ENCODE results near the gene TMEM212. TPM values are rescaled to one million over a fixed set of nuclear protein-coding genes. Genes with fewer than 3 reads are reported as not detected.

Gene TMEM212
- total and polyA plus RNA-seq, 2 of the 13 experiments (the other 11 are each of a cell fraction or from before 2014, with no cell fraction given), result not detected

- TF ChIP-seq, protein P1, sequence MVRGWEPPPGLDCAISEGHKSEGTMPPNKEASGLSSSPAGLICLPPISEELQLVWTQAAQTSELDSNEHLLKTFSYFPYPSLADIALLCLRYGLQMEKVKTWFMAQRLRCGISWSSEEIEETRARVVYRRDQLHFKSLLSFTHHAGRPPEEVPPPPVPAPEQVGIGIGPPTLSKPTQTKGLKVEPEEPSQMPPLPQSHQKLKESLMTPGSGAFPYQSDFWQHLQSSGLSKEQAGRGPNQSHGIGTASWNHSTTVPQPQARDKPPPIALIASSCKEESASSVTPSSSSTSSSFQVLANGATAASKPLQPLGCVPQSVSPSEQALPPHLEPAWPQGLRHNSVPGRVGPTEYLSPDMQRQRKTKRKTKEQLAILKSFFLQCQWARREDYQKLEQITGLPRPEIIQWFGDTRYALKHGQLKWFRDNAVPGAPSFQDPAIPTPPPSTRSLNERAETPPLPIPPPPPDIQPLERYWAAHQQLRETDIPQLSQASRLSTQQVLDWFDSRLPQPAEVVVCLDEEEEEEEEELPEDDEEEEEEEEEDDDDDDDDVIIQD (CRISPR knock-in tag; IDR thresholded peaks at IDR 0.05; ENCODE audit: low read depth), result 0 out of 2 replicates have a peak, but pooled peaks have one; percentile 27
- TF ChIP-seq, protein P2, sequence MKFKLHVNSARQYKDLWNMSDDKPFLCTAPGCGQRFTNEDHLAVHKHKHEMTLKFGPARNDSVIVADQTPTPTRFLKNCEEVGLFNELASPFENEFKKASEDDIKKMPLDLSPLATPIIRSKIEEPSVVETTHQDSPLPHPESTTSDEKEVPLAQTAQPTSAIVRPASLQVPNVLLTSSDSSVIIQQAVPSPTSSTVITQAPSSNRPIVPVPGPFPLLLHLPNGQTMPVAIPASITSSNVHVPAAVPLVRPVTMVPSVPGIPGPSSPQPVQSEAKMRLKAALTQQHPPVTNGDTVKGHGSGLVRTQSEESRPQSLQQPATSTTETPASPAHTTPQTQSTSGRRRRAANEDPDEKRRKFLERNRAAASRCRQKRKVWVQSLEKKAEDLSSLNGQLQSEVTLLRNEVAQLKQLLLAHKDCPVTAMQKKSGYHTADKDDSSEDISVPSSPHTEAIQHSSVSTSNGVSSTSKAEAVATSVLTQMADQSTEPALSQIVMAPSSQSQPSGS (CRISPR knock-in tag; IDR thresholded peaks at IDR 0.05), result no peak
- no peak for TF ChIP-seq KLF6 (CRISPR knock-in tag; IDR thresholded peaks at IDR 0.05)
- no peak for TF ChIP-seq HNRNPLL (IDR thresholded peaks at IDR 0.05; ENCODE audit: low read depth, low read length, poor library complexity, severe bottlenecking)
- TF ChIP-seq SCMH1 (CRISPR knock-in tag; IDR thresholded peaks at IDR 0.05; ENCODE audit: borderline replicate concordance), result no peak
- no peak for TF ChIP-seq SIN3B (IDR thresholded peaks at IDR 0.05; ENCODE audit: low read length)
- TF ChIP-seq, protein P3, sequence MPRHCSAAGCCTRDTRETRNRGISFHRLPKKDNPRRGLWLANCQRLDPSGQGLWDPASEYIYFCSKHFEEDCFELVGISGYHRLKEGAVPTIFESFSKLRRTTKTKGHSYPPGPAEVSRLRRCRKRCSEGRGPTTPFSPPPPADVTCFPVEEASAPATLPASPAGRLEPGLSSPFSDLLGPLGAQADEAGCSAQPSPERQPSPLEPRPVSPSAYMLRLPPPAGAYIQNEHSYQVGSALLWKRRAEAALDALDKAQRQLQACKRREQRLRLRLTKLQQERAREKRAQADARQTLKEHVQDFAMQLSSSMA (CRISPR knock-in tag; IDR thresholded peaks at IDR 0.05), result no peak
- no peak for TF ChIP-seq DBP (CRISPR knock-in tag; IDR thresholded peaks at IDR 0.05; ENCODE audit: not compliant biosample characterization)
- TF ChIP-seq ZNF367 (CRISPR knock-in tag; IDR thresholded peaks at IDR 0.05; ENCODE audit: borderline replicate concordance), result no peak
- no peak for TF ChIP-seq KLF16 (CRISPR knock-in tag; IDR thresholded peaks at IDR 0.05)
- TF ChIP-seq, protein P4, sequence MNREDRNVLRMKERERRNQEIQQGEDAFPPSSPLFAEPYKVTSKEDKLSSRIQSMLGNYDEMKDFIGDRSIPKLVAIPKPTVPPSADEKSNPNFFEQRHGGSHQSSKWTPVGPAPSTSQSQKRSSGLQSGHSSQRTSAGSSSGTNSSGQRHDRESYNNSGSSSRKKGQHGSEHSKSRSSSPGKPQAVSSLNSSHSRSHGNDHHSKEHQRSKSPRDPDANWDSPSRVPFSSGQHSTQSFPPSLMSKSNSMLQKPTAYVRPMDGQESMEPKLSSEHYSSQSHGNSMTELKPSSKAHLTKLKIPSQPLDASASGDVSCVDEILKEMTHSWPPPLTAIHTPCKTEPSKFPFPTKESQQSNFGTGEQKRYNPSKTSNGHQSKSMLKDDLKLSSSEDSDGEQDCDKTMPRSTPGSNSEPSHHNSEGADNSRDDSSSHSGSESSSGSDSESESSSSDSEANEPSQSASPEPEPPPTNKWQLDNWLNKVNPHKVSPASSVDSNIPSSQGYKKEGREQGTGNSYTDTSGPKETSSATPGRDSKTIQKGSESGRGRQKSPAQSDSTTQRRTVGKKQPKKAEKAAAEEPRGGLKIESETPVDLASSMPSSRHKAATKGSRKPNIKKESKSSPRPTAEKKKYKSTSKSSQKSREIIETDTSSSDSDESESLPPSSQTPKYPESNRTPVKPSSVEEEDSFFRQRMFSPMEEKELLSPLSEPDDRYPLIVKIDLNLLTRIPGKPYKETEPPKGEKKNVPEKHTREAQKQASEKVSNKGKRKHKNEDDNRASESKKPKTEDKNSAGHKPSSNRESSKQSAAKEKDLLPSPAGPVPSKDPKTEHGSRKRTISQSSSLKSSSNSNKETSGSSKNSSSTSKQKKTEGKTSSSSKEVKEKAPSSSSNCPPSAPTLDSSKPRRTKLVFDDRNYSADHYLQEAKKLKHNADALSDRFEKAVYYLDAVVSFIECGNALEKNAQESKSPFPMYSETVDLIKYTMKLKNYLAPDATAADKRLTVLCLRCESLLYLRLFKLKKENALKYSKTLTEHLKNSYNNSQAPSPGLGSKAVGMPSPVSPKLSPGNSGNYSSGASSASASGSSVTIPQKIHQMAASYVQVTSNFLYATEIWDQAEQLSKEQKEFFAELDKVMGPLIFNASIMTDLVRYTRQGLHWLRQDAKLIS (CRISPR knock-in tag; IDR thresholded peaks at IDR 0.05), result no peak
- TF ChIP-seq CEBPB (IDR thresholded peaks at IDR 0.05; ENCODE audit: borderline replicate concordance, low read depth, low read length), result no peak
- no peak for TF ChIP-seq TRIM22 (IDR thresholded peaks at IDR 0.05)
- TF ChIP-seq ZBTB3 (CRISPR knock-in tag; IDR thresholded peaks at IDR 0.05; ENCODE audit: borderline replicate concordance, low read depth), result no peak
- TF ChIP-seq HOXA7 (CRISPR knock-in tag; IDR thresholded peaks at IDR 0.05), result no peak
- TF ChIP-seq, protein P5, sequence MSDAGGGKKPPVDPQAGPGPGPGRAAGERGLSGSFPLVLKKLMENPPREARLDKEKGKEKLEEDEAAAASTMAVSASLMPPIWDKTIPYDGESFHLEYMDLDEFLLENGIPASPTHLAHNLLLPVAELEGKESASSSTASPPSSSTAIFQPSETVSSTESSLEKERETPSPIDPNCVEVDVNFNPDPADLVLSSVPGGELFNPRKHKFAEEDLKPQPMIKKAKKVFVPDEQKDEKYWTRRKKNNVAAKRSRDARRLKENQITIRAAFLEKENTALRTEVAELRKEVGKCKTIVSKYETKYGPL (CRISPR knock-in tag; IDR thresholded peaks at IDR 0.05), result no peak
Observed at GRCh38 chr3:171862993-171863521, 19.9 kb downstream of the TMEM212 start (continued).

Measured in HepG2 (cell line).